HG03159 (cell line): Measurements from ENCODE around the gene PIEZO1.

Source experiments
- ATAC-seq: cut with Tn5 transposase; IDR thresholded peaks from one replicate; pipeline ENCODE4 v1.9.1; 2021; ENCODE audit warnings: mild to moderate bottlenecking, moderate library complexity; ENCODE audit not compliant: unreplicated experiment

PIEZO1 gene

DNA sequence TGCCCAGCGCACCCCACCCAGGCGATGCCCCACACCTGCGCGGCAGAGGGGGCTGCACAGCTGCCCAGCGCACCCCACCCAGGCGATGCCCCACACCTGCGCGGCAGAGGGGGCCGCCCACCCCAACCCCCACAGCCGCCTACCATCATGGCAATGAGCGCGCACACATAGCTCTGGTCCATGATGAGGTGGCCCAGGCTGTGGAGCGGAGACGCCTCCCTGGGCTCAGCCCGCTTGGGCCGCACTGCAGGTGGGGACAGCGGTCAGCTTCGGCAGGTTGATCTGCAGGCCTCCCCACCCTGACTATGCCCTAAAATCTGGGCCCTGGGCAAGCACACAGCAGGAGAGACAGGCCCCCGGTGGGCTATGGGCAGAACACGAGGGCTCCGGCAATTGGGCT, 48.5 kb downstream of the PIEZO1 start:
- ATAC-seq, result no peak

GRCh38 chr16:88736088-88736487, 48.9 kb downstream of the PIEZO1 start:
- no peak for ATAC-seq

DNA sequence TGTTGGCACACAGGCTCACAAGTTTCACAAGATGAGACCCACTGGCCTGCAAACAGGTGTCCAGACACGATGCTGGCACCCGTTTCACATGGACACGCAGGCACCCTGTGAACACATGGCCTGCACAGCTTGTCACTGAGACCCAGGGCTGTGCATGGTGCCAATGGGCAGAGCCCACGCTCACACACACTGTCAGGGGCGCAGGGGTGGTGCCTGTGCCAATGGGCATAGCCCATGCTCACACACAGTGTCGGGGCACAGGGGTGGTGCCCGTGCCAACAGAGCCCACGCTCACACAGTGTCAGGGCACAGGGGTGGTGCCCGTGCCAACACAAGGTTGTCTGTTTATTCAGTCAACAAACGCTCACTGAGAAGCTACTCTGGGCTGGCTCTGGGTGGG, 49.4 kb downstream of the PIEZO1 start:
- ATAC-seq, result no peak

DNA sequence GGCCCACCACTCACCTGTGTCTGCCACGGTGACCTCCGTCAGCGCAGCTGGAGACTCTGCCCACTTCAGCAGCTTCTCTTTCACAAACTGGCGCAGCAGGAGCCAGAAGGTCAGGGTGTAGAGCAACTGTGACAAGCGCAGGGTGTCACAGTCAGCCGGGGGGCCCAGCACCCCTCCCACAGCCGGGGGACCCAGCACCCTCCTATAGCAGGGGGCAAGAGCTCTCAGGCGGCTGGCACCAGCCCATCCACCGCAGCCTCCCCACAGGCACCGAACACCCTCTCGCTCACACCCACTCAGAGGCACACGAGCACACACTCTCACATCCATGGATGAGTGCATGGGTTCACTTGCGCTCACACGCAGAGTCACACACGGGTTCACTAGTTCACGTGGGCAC, 49.9 kb downstream of the PIEZO1 start:
- no peak for ATAC-seq

DNA sequence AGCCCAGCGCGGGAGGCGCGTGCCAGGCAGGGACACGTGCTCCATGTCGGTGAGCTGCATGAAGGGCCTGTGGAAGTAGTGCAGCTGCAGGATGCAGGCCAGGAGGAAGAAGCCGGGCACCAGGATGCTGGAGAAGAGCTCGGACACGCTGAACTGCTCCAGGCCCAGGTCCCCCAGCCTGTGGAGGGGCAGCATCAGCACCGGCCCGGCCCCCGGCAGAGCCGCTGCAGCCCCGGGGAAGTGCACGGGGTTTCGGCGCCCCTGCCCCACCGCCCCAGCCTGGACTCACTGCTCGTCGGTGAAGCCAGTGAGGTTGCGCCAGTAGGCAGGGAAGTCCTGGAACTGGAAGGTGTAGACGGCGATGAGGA, 50.7 kb downstream of the PIEZO1 start:
- no peak for ATAC-seq

- no peak for ATAC-seq
These were observed 51.2 kb downstream of the PIEZO1 start for GRCh38 chr16:88733630-88734360.

DNA sequence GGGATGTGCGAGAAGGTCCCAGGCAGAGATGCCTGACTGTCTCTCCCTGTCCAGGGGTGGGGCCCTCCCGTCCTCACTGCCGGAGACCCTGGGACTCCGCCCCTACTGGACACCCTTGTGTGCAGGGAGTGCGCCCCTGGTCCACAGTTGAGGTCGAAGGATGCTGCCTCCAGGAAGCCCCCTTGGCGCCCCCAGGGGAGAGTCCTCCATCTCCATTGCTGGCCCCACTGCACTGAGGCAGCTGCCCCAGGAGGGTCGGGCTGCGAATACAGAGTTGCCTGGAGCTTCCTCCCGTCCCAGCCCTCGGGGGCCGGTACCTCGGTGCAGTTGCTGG, 52.1 kb downstream of the PIEZO1 start:
- ATAC-seq, result no peak

- no peak for ATAC-seq
These were observed 52.7 kb downstream of the PIEZO1 start for GRCh38 chr16:88732172-88732960.

- ATAC-seq, result no peak
These were observed 53.3 kb downstream of the PIEZO1 start for GRCh38 chr16:88731699-88732098.

DNA sequence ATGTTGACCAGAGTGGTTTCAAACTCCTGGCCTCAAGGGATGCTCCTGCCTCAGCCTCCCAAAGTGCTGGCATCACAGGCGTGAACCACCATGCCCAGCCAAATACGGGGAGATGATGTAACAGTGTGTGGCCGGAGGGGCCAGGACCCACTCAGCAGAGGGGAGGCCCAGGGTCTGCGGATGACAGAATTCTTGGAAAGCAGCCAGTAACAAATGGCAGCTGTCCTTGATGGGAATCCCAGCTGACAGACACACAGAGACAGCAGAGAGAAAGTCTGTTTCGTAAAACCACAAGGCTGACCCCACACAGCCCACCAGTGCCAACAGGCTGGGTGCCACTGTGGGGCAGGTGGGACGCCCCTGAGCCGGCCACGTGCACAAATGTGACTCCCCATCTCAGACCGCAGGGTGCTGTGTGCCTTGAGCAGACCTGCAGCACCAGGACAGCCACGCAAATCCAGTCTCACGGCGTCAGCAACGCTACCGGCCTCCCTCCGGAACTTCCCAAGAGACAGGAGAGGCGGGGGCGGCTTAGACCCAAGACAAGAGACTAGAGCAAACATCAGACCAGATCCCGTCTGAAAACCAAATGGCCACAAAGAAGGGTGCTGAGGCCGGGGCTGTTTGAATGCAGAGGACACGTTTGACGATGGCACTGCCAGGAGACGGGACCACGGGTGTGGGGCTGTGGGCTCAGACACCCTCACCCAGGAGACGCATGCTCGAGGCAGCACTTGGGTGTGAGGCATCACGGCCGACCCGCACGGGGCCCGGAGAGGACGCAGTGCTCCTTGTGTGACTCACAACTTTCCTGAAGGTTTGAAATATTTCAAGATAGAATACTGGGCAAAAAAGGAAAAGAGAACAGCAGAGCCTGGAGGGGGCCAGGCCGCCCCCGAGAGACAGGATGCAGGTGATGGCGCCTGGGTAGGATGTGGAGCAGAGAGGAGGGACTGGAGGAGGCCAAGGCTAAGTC, 54.1 kb downstream of the PIEZO1 start:
- no peak for ATAC-seq

DNA sequence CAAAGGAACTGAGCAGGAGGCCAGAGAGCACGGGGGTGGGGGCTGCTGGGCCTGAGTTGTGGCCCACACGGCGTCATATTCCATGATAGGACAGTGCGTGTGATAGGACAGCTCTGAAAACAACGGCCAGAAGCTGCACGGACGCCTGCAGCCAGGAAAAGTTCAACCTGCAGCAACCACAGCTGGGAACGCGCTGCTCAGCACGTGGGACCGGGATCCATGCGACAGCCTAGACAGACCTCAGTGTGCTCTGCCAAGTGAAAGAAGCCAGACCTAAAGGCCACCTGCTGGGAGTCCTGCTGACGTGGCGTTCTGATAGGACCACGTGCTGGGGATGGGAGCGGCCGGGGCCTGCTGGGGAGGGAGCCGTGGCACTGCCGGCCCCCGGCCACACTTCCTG, 57.1 kb downstream of the PIEZO1 start:
- ATAC-seq, result no peak

DNA sequence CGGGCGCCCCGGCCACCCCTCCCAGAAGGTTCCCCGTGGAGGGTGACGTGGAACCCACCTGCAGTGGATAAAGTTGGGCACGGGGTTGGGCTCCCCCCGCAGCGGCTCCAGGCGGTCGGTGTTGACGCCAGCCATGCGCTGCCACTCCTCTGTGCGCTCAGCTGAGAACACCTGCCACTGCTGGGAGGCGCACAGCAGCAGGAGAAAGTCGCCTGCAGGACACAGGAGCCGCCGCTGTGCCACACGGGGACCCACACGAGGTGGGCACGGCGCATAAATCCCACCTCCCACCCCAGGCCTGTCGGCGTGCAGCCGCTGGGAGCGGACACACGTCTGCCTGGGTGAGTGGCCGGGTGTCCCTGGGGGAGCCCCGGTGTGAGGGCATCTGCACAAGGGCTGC, 58.0 kb downstream of the PIEZO1 start:
- no peak for ATAC-seq

- no peak for ATAC-seq
These were observed 58.6 kb downstream of the PIEZO1 start for GRCh38 chr16:88726408-88726749.

GRCh38 chr16:88725609-88726407, 59.2 kb downstream of the PIEZO1 start:
- ATAC-seq, result no peak

DNA sequence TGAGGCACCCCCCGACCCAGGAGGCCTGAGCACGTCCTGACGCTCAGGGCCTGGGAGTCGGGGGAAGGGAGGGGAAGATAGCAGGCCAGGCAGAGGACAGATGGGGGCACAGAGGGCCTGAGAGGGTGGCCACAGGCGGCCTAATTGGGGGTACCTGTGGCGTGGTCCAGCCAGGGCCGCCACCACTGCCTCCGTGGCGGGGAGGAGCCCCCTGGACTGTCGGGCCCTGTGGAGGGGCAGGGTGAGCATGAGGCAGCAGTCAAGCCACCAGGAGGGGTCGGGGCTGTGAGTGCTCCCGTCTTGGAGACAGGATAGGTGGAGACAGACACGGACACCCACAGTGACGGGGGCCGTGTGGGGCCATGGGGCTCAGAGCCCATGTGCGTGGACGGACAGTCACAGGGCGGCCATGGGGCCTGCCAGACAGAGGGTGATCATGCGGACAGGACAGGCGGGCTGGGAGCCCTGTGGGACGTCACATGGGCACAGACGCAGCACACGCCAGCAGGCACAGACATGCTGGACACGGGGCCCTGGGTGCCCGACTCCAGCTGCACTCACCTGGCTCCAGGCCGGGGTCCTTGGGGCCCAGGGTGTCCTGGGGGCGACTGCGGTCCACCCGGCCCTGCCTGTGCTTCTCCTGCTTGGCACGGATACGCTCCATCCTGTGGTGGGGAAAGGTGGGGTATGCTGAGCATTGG, 60.0 kb downstream of the PIEZO1 start:
- no peak for ATAC-seq

DNA sequence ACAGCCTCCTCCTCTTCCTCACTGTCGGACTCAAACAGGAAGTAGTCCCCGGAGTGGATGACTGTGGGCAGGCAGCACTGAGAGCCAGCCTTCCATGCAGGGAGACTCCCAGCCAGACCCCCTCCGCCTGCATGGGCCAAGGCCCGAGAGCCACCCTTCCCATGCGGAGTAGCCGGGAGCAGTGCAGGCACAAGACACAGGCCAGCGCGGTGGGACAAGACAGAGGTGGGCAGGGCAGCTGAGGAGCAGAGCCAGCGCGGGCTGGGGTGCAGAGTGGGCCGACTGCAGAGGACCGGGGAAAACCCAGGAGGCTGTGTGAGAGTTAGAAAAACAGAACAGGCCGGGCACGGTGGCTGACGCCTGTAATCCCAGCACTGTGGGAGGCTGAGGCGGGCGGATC, 61.1 kb downstream of the PIEZO1 start:
- no peak for ATAC-seq

DNA sequence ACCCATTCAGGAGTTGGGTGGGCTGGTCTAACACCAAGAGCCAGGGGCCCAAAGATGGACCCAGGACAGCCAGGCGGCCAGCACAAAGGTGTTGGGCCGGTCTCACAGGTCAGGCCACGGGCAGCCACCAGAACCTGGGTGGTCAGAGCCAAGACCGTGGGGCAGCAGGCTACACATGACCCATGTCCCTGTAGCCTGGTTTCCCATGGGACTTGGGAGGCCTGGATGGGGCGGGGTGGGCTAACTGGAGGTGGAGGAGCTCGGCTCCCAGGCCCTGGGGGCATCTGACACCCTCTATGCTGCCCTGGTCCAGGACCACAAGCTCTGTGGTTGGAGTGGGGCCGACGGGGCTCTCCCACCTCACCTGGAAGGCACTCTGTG, 61.5 kb downstream of the PIEZO1 start:
- no peak for ATAC-seq

- ATAC-seq, result no peak
These were observed 62.1 kb downstream of the PIEZO1 start for GRCh38 chr16:88722784-88723506.
